Peyer's patch (tissue), 4 donors: ENCODE data around the gene KCNC3. TPM values are rescaled to one million over a fixed set of nuclear protein-coding genes. Genes with fewer than 3 reads are reported as not detected.

Experiments used
- DNase-seq, 3 donors: peaks; one replicate each; pipeline ENCODE4 v3.0.0-alpha.2; 2017 to 2019
- H3K27ac ChIP-seq, 4 donors: fragments of 200-600 bp; sonication (generic); one replicate each; pipeline ENCODE4 v1.5.1; 2016 to 2019
- H3K27me3 ChIP-seq, 2 donors: fragments of 200-600 bp; sonication (generic); one replicate each; pipeline ENCODE4 v1.5.1; 2019
- H3K36me3 ChIP-seq, 3 donors: fragments of 200-600 bp; sonication (generic); one replicate each; pipeline ENCODE4 v1.5.1; 2016 to 2019
- H3K4me1 ChIP-seq, 4 donors: fragments of 200-600 bp; sonication (generic); one replicate each; pipeline ENCODE4 v1.5.1; 2016 to 2019
- H3K4me3 ChIP-seq, 4 donors: fragments of 200-600 bp; sonication (generic); 1 replicate in 3 of 4; 2 replicates in 1 of 4; pipeline ENCODE4 v1.5.1; 2016 to 2019; ENCODE audit warnings: mild to moderate bottlenecking in 1 of 4
- H3K9me3 ChIP-seq, 4 donors: fragments of 200-600 bp; sonication (generic); one replicate each; pipeline ENCODE4 v1.5.1; 2016 to 2019; ENCODE audit warnings: mild to moderate bottlenecking in 1 of 4
- CTCF ChIP-seq, 6 experiments: fragments of 450-650 bp in 4 of 6; fragments of 200-600 bp in 2 of 6; sonication (generic) in 1 of 6; IDR thresholded peaks; one replicate each; pipeline ENCODE4 v1.5.1; 2017 to 2019; ENCODE audit warnings: antibody characterized with exemption in 6 of 6, mild to moderate bottlenecking in 3 of 6, moderate library complexity in 1 of 6
- POLR2A ChIP-seq, 2 donors: fragments of 450-650 bp; IDR thresholded peaks; one replicate each; pipeline ENCODE4 v1.5.1; 2017; ENCODE audit warnings: antibody characterized with exemption in 2 of 2, mild to moderate bottlenecking in 2 of 2, moderate library complexity in 2 of 2
- total RNA-seq, 4 donors: library from RNA; depleted of rRNA; stranded (reverse); fragments of >200 nt; gene quantifications; one replicate each; pipeline ENCODE4 v1.1.0, GENCODE V29; 2016

Gene KCNC3
- total RNA-seq, 4 donors from 2014 or later: 0.18 to 3.3 (median 1.1) TPM

- no peak for DNase-seq
These were observed 29.1 kb downstream of the KCNC3 start for GRCh38 chr19:50300051-50300450.

GRCh38 chr19:50293263-50294004 is 35.7 kb downstream of the KCNC3 start:
- TF ChIP-seq POLR2A (IDR thresholded peaks at IDR 0.05) (no peak), CTCF (IDR thresholded peaks at IDR 0.05) (no peak)
- Histone ChIP-seq H3K36me3 (peaks cover 0 to 89% (median 0%) of the 10 kb centered on the region in 3 donors), H3K27ac (no peak overlapping the region)

More at GRCh38 chr19:50300051-50300450, 29.1 kb downstream of the KCNC3 start:
- Histone ChIP-seq H3K27me3 (no peaks in the 10 kb centered on the region), H3K4me3 (no peak overlapping the region), H3K4me1 (no peaks in the 10 kb centered on the region), H3K36me3 (peaks cover 0 to 61% (median 0%) of the 10 kb centered on the region in 3 donors), H3K27ac (no peak overlapping the region), H3K9me3 (no peaks in the 10 kb centered on the region)
- TF ChIP-seq POLR2A (IDR thresholded peaks at IDR 0.05) (no peak), CTCF (IDR thresholded peaks at IDR 0.05) (no peak)

GRCh38 chr19:50292216-50292827 is 36.9 kb downstream of the KCNC3 start:
- Histone ChIP-seq H3K27ac (no peak overlapping the region), H3K27me3 (no peaks in the 10 kb centered on the region), H3K4me1 (no peaks in the 10 kb centered on the region), H3K36me3 (peaks cover 0 to 89% (median 0%) of the 10 kb centered on the region in 3 donors), H3K4me3 (no peak overlapping the region), H3K9me3 (no peaks in the 10 kb centered on the region)
- DNase-seq: no peak
- TF ChIP-seq CTCF (IDR thresholded peaks at IDR 0.05) (no peak), POLR2A (IDR thresholded peaks at IDR 0.05) (no peak)

More at GRCh38 chr19:50293263-50294004, 35.7 kb downstream of the KCNC3 start:
- H3K4me1 ChIP-seq: no peaks in the 10 kb centered on the region
- no peak overlapping the region for H3K4me3 ChIP-seq
- no peaks in the 10 kb centered on the region for H3K27me3 ChIP-seq
- H3K9me3 ChIP-seq: no peaks in the 10 kb centered on the region
- DNase-seq: no peak

GRCh38 chr19:50290775-50291174 is 38.4 kb downstream of the KCNC3 start:
- H3K4me1 ChIP-seq: no peaks in the 10 kb centered on the region
- TF ChIP-seq POLR2A (IDR thresholded peaks at IDR 0.05) (no peak), CTCF (IDR thresholded peaks at IDR 0.05) (no peak)
- H3K36me3 ChIP-seq: peaks cover 0 to 90% (median 0%) of the 10 kb centered on the region in 3 donors
- no peaks in the 10 kb centered on the region for H3K9me3 ChIP-seq
- DNase-seq: no peak
- H3K27ac ChIP-seq: no peak overlapping the region
- no peak overlapping the region for H3K4me3 ChIP-seq
- no peaks in the 10 kb centered on the region for H3K27me3 ChIP-seq

- no peak for DNase-seq
- no peak overlapping the region for H3K27ac ChIP-seq
- H3K9me3 ChIP-seq: no peaks in the 10 kb centered on the region
- H3K27me3 ChIP-seq: no peaks in the 10 kb centered on the region
- no peaks in the 10 kb centered on the region for H3K4me1 ChIP-seq
- peaks cover 0 to 90% (median 0%) of the 10 kb centered on the region in 3 donors for H3K36me3 ChIP-seq
- TF ChIP-seq CTCF (IDR thresholded peaks at IDR 0.05) (no peak), POLR2A (IDR thresholded peaks at IDR 0.05) (no peak)
- H3K4me3 ChIP-seq: no peak overlapping the region
These were observed 39.2 kb downstream of the KCNC3 start for GRCh38 chr19:50290011-50290410.
